ENCODE measurements around the gene HS6ST3.
"Not testable (repeated sequence)": the region's sequence is repeated elsewhere in the genome, so short reads cannot be mapped to it uniquely, and the experiment has no call there.

HS6ST3 gene

GRCh38 chr13:96449920-96450319 is 360.0 kb downstream of the HS6ST3 start:
- DNase-seq (ENCODE audit: low spot score) = no peak

GRCh38 chr13:96450326-96451020 is 360.6 kb downstream of the HS6ST3 start:
- DNase-seq (ENCODE audit: low spot score) = no peak

DNA sequence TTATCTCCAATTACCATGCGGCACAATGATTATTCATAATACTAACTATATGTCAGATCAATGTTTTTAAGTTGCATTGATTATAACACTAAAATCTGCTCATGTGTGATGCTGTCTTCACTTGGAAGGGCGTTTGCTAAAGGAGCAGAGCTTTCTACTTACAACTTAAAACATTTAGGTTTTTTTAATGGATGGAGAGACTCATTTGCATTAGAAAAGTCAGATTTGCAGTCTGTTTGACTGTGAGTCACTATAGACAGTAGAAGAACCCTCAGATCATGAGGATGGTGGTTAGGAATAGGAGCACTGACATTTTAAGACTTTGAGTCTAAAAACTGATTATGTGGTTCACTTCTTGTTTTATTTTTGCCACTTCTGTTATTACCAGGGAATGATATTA is 364.6 kb downstream of the HS6ST3 start:
- no peak for DNase-seq (ENCODE audit: low spot score)

DNA sequence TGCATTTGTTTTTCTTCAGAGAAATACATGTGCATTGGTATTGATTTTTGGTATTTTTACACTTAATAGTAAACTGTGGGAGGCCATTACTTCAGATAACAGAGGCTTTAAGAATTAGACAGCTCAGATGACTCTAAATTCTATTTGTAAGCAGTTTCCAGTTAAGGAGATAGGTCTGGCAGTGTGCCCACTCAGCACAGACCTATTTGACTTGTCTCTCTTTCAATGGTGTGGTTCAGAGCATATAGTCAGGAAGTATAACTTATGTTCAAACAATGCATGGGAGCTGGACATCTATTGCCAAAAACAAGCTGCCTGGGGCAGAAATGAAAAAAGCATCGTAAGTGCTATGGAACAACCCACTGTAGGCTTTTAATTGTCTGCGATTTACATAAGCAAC is 370.7 kb downstream of the HS6ST3 start:
- DNase-seq (ENCODE audit: low spot score) = no peak

DNA sequence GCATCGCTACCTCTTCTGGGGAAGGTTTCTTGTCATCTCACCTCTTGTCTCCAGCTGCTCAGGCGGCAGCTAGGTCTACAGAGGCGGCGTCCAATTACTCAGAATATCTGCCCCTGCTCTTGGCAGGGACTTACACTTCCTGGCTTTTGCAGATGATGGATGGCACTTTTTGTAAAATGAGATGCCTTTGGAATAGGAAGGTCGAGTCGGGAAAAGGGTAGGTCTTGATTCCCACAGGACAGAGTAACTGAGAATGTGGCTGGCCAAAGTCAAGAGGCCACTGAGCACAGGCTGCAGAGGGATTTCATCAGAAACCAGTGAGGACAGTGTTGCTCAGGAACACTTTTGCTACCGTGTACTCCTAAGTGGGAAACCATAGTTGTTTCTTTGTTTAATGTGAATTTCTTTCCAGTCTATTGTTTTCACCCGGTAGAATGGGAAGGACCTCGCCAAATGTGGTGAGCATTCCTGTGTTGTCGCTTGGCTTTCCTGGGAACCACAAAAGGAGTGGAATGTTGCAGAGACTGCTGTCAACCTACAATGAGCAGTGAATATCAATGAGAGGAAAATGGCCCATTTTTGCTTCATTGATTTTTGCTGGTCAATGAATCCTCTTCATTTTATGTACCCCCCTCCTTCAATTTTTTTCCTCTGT is 383.7 kb downstream of the HS6ST3 start:
- no peak for DNase-seq (ENCODE audit: low spot score)

- DNase-seq (ENCODE audit: low spot score) = no peak
Measured at GRCh38 chr13:96474181-96474557, 384.3 kb downstream of the HS6ST3 start.

GRCh38 chr13:96475103-96475502 is 385.2 kb downstream of the HS6ST3 start:
- no peak for DNase-seq (ENCODE audit: low spot score)

- no peak for DNase-seq (ENCODE audit: low spot score)
Measured at GRCh38 chr13:96481482-96481881, 391.6 kb downstream of the HS6ST3 start.

DNA sequence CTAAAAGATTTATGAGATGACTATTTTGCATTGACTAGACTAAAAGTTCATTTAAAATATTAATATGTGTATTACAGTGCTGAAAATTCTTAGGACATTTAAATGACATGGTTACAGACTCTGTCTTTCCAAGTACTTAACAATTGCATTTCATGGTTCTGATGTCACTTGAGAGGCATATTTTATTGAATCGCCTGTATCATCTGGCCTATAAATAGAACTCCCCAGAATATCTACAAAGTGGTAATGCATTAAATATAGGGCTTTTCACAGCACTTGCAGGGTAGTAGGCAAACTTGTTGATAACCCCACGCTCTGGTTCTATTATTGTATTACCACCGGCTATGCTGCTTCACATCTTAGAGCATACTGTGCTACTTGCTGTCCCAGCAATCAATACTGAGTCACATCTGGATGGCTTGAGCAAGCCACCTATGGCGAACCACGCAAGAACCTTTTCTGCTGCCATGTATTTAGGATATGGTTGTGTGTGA is 400.6 kb downstream of the HS6ST3 start:
- no peak for DNase-seq (ENCODE audit: low spot score)

- no peak for DNase-seq (ENCODE audit: low spot score)
Measured at GRCh38 chr13:96491103-96491502, 401.2 kb downstream of the HS6ST3 start.

- no peak for DNase-seq (ENCODE audit: low spot score)
Measured at GRCh38 chr13:96492766-96493165, 402.9 kb downstream of the HS6ST3 start.

DNA sequence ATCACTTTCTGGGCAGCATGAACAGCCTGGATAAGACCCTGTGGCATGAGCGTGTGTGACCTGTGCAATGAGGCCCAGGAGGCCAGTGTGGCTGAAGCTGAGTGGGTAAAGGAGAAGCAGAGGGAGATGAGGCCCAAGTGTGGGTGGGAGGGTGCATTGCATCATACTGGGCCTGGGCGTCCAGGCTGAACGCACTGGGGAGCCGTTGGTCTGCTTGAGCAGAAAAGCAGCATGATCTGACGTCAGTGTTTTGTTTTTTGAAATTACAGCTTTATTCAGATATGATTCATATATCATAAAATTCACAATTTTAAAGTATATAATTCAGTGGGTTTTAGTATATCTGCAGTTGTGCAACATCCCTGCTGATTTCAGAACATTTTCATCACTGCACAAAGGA is 409.7 kb downstream of the HS6ST3 start:
- DNase-seq (ENCODE audit: low spot score) = no peak

DNA sequence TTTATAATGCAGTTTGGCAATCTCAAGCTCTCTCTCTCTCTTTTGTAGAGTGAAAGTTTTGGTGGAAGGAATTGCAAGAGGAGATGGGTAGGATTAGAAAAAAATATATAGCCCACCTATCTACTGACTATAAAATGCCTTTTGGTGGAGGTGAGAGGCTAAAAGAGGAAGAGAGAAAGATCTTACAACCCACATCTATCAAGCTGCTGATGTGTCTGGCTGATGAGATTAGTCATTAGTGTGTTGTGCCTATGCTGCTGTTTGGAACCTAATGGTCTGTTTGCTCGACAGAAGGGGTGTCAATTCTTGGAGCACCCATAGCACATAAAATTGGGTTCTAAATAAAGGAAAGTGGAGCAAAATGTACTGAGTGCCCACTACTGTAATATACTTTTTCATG is 411.0 kb downstream of the HS6ST3 start:
- DNase-seq (ENCODE audit: low spot score) = no peak

DNA sequence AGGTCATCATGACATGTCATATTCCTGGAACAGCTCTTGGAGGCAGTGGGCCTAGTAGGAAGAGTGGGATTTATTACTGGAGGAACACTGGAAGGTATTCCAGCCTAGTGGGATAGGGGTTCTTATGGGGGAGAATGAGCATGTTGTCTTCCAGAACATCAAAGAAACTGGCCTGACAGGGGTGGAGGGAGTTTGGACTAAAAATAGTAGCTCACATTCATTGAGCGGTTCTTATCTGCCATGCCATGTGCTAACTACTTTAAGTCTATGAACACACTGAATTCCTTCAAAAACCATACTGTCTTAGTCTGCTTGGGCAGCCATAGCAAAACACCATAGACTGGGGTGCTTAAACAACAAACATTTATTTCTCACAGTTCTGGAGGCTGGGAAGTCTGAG is 413.6 kb downstream of the HS6ST3 start:
- DNase-seq (ENCODE audit: low spot score) = no peak

GRCh38 chr13:96511587-96511986 is 421.7 kb downstream of the HS6ST3 start:
- no peak for DNase-seq (ENCODE audit: low spot score)

- DNase-seq (ENCODE audit: low spot score) = no peak
Measured at GRCh38 chr13:96519380-96519779, 429.5 kb downstream of the HS6ST3 start.

DNA sequence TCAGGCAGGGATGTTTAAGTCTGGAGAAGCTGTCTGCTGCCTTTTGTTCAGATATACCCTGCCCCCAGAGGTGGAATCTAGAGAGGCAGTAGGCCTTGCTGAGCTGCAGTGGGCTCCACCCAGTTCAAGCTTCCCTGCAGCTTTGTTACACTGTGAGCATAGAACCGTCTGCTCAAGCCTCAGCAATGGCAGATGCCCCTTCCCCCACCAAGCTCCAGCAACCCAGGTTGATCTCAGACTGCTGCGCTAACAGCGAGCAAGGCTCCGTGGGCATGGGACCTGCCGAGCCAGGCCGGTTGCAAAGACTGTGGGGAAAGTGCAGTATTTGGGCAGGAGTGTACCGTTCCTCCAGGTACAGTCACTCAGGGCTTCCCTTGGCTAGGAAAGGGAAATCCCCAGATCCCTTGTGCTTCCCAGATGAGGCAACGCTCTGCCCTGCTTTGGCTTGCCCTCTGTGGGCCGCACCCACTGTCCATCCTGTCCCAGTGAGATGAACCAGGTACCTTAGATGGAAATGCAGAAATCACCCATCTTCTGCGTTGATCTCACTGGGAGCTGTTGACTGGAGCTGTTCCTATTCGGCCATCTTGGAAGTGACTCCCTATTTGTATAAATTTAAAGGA is 434.6 kb downstream of the HS6ST3 start:
- DNase-seq (ENCODE audit: low spot score) = not testable (repeated sequence)

GRCh38 chr13:96525715-96526114 is 435.8 kb downstream of the HS6ST3 start:
- DNase-seq (ENCODE audit: low spot score) = no peak

DNA sequence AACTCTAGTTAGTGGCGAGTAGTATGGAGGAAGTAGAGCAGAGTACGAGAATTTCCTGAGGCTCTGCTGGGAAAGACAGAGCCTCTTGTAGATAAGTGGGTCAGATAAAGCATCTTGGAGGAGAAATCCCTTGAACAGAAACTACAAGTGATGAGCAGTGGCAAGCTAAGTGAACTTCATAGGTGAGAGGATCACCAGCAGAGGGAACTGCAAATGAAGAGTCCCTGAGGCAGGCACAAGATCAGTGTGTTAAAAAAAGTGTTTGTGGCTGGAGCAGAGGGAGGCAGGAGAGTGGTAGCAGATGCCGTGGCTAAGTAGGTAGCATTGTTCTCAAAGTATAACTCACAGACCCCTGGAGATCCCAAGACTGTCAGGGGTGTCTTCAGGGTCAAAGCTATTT is 437.6 kb downstream of the HS6ST3 start:
- no peak for DNase-seq (ENCODE audit: low spot score)

GRCh38 chr13:96532804-96533203 is 442.9 kb downstream of the HS6ST3 start:
- no peak for DNase-seq (ENCODE audit: low spot score)

- no peak for DNase-seq (ENCODE audit: low spot score)
Measured at GRCh38 chr13:96533408-96533807, 443.5 kb downstream of the HS6ST3 start.

DNA sequence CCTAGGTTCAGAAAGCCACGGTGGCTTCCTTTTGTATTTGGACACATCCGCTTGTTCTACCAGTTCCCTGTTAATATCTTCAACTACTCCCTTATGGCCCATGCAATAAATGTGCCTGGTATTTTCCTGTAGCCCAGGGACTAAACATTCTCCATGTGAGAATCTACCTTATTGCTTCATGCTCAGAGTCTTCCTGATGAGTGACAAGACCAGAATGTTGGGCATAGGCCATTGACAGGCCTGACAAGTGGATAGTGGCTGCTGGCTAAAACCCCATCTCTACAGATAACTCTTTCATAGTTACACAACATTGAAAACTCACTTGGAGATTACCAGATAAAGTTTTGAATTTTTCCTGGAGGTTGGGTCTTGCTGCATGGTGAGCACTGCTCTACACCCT is 449.9 kb downstream of the HS6ST3 start:
- no peak for DNase-seq (ENCODE audit: low spot score)

GRCh38 chr13:96540670-96541069 is 450.8 kb downstream of the HS6ST3 start:
- no peak for DNase-seq (ENCODE audit: low spot score)
